ENCODE measurements around the gene HIP1.
A peak's percentile ranks its signal among the peaks of the same experiment; 100 is the strongest.
"Not testable (repeated sequence)": the region's sequence is repeated elsewhere in the genome, so short reads cannot be mapped to it uniquely, and the experiment has no call there.

Gene HIP1

GRCh38 chr7:75738975-75739795 is 444 bp upstream of the HIP1 start:
- DNase-seq (ENCODE audit: low spot score): peak; percentile 98

GRCh38 chr7:75737856-75738603 is 711 bp downstream of the HIP1 start:
- peak; percentile 35 for DNase-seq (ENCODE audit: low spot score)

DNA sequence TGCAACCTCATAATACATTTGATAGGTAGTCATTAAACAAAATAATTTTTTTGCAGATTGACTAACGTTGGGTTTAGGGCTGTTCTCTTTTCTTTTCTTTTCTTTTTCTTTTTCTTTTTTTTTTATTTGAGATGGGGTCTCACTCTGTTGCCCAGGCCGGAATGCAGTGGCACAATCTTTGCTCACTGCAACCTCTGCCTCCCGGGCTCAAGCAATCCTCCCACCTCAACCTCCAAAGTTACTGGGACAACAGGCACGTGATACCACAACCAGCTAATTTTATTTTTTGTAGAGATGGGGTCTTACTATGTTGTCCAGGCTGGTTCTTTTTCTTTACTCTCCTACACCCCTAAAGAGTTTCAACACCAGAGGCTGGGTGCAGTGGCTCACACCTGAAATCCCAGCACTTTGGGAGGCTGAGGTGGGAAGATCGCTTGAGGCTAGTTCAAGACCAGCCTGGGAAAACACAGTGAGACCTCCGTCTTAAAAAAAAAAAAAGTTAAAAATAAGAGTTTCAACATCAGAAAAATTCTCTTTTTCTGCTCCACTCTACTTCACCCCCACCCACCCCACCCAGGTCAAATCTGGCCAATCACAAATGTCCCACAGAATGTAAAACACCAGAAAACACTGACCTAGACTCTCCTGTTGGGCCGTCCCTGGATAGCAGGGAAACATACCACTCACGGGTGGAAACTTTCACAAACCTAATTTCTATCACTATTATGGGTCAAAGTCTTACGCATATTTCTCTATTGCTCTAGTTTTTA is 3.0 kb downstream of the HIP1 start:
- no peak for DNase-seq (ENCODE audit: low spot score)

- no peak for DNase-seq (ENCODE audit: low spot score)
These were observed 3.9 kb downstream of the HIP1 start for GRCh38 chr7:75734586-75735458.

DNA sequence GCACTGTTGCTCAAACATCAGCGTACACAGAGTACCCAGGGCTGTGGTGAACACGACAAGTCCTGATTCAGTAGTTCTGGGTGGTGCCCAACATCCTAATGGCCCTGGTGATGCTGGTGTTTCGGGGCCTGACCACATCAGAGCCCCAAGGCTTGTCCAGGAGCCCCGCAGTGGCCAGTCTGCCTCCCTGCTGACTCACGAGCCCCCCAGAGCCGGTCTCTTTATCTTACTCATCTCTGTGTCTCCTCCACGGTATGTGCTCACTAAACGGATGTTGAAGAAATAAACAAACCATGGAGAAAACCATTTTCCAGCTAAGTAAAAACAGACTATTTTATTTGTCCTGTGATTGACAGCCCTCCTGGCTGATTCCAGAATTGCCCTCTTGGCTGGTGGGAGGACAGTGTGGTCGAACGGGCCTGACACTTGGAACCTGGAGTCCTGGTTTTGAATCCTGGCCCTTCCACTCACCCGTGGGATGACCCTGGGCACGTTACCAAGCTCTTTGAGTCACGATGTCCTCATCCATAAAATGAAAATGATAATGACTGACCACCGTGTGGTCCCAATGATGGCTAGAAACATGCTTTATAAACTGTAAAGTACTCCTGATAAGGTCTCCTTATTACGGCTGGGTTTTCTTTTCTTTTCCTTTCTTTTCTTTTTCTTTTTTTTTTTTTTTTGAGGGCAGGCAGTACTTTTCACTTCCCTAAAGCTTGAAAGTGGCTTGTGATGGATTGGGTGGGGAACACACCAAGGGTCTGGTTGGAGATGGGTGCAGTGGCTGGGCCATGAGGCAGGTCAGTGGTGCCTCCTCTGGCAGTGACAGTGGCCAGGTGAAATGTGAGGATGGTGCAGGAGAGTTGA is 5.7 kb downstream of the HIP1 start:
- DNase-seq (ENCODE audit: low spot score): no peak

GRCh38 chr7:75732016-75732521 is 6.7 kb downstream of the HIP1 start:
- no peak for DNase-seq (ENCODE audit: low spot score)

- DNase-seq (ENCODE audit: low spot score): no peak
These were observed 8.9 kb downstream of the HIP1 start for GRCh38 chr7:75729851-75730274.

DNA sequence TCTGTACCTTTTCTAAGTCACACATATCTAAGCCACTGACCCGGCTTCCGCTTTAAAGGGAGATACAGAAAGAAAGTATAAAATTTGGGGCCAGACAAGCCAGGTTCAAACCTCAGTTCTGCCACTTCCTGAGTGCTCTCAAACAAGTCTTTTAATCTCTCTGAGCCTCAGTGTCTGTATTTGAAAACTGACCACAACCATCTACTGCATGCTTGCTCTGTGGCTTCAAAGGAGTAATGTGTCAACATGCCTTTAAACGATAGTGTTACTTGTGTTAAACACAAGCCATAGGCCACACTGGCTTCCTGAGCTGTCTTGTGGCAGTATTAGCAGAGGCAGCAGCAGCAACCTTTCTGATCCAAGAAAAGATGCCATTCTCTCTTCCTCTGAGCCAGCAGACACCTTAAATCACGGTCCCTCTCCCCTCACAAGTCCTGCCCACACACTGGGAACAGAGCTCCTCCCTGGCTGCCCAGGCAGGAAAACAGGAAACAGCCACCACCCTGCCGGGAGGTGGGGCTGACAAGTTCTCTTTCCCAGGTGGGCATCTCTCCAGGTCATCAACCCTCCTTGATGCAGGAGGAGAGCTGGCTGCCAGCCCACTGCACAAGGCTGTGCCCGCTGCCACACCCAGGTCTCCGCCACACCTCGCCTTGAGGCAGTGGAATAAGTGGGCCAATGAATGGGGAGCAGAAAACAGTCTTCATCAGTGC is 10.7 kb downstream of the HIP1 start:
- DNase-seq (ENCODE audit: low spot score): peak; percentile 16

DNA sequence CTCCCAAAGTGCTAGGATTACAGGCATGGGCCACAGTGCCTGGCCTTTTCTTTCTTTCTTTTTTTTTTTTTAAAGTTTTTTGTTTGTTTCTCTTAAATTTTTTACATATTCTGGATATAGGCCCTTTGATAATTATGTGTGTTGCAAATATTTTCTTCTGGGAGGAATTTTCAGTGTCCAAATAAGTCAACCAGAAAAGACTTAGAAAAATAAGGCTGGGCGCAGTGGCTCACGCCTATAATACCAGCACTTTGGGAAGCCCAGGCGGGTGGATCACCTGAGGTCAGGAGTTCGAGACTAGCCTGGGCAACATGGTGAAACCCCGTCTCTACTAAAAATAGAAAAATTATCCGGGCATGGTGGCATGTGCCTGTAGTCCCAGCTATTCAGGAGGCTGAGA is 11.4 kb downstream of the HIP1 start:
- not testable (repeated sequence) for DNase-seq (ENCODE audit: low spot score)

DNA sequence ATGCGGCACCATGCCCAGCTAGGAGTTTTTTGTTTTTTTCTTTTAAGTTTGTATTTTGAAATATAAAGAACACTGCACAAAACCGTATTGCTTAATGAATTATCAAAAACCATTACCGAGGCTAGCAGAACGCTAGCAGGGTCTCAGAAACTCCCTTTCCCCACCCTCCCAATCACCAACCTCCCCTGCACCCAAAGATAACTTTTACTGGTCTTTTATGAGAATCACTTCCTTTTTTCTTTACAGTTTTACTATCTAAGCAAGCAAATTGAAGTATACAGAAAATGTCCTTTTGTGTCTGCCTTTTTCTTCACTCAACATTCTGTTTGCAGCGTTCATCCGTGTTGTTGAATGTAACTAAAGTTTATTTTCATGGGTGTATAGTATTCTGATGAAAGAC is 13.4 kb downstream of the HIP1 start:
- DNase-seq (ENCODE audit: low spot score): no peak

- no peak for DNase-seq (ENCODE audit: low spot score)
These were observed 15.3 kb downstream of the HIP1 start for GRCh38 chr7:75723444-75723843.

DNA sequence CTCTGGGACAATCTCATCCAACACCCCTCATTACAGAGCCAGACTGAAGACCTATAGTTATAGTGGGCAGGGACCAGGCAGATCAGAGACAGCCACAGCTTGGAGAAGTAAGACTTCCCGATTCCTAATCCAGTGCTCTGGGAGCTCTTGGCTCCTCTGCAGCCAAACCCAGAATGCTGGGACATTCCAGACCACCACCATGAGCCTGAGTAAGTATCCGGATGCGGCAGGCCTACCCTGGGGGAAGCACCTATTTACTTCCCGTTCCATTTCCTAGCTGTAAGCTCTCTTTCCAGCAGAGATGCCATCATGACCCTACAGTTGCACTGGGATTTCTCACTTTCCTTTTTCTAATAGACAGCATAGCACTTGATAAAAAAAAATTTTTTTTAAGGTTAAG is 16.4 kb downstream of the HIP1 start:
- no peak for DNase-seq (ENCODE audit: low spot score)

- DNase-seq (ENCODE audit: low spot score): not testable (repeated sequence)
These were observed 16.8 kb downstream of the HIP1 start for GRCh38 chr7:75721922-75722321.

GRCh38 chr7:75721426-75721825 is 17.3 kb downstream of the HIP1 start:
- DNase-seq (ENCODE audit: low spot score): no peak

DNA sequence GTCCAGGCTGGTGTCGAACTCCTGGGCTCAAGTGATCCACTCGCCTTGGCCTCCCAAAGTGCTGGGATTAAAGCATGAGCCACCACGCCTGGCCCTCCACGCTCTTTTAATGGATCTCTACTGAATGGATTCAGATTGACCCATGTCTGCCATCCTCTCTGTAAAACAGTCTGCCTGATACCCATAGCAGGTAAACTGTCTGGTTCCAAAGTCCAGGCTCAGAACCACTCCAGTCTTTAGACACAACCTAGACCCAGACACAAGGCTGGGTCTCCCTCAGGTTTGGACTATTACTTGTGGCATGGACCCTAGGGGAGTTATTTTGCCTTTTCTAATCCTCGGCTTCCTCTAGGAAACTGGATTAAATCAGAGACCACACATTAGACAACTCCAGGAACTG is 19.1 kb downstream of the HIP1 start:
- no peak for DNase-seq (ENCODE audit: low spot score)

DNA sequence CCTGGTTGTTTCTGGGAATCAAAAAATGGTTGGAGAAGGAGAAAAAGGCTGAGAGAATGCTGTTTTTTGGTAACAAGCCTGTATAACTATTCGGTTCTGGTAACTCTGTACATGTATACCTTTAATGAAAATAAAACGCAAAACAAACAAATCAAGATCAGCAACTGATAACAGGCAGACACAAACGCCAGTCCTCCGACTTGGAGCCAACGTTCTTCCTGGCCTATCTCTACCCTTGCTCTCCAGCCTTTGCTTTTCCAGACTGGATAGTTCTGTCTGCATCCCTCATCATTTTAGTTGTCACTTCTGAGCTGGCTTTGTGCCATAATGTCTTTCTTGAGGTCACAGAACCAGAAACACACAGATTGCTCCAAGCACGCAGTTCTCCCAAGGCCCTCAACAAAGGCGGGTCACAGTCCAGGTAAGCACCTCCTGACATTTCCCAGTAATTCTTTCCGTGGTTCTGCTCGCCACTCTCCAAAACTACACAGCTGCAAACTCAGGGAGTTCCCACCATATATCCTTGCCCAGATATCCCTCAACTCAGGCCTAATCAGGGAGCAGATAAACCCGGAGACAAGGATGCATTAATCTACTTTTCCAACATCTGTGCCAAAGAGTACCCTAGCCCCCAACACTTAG is 20.2 kb downstream of the HIP1 start:
- DNase-seq (ENCODE audit: low spot score): no peak

DNA sequence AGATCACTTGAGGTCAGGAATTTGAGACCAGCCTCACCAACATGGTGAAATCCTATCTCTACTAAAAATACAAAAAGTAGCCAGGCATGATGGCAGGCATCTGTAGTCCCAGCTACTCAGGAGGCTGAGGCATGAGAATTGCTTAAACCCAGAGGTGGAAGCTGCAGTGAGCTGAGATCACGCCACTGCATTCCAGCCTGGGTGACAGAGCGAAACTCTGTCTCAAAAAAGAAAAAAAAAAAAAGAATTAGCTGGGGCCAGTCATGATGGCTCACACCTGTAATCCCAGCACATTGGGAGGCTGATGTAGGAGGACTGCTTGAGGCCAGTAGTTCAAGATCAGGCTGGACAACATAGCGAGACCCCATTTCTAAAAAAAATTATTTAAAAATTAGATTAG is 21.0 kb downstream of the HIP1 start:
- DNase-seq (ENCODE audit: low spot score): not testable (repeated sequence)

DNA sequence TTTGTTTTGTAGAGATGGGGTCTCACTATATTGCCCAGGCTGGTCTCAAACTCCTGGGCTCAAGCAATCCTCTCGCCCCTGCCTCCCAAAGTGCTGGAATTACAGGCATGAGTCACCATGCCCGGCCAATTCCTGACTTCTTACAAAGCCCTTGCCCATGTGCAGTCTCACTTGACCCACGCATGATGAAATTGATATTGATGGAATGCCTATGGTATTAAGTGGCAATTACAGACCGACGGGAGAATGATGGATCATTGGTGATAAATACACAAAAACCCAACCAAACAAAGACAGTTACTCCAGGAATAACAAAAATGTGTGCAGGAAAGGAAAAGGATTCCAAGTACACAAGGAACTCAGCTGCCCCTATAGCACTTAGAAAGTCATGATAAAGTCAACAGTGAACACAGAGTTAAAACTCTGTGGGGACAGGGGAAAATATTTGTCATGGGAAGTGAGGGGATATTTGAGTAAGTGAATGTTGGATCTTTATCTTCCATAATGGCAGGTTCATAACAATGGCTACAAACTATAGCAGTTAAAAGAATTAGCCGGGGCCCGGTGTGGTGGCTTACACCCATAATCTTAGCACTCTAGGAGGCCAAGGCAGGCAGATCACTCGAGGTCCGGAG is 21.6 kb downstream of the HIP1 start:
- no peak for DNase-seq (ENCODE audit: low spot score)

- DNase-seq (ENCODE audit: low spot score): no peak
These were observed 22.9 kb downstream of the HIP1 start for GRCh38 chr7:75715864-75716263.

Measured in cerebellar cortex (tissue), 1 donor.